Measurements from ENCODE around the gene PPP1CB.
"Not testable (repeated sequence)": the region's sequence is repeated elsewhere in the genome, so short reads cannot be mapped to it uniquely, and the experiment has no call there.

The PPP1CB gene

DNA sequence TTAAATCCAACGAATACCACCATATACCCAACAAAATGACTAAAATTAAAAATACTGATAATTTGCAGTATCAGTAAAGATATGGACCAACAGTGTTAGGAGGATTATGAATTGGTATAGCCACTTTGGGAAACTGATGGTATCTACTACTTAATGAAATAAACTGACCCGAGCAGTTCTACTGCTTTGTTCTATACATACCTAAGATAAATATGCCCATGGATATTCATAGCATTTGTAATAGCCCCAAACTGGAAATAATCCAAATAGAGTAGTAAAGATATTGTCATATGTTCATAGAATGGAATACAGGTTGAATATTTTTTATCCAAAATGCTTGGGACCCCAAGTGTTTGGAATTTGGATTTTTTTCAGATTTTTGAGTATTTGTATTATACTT lies 20.7 kb downstream of the PPP1CB start:
- Histone ChIP-seq H4K20me1 (peaks cover 88 to 100% (median 97%) of the 10 kb centered on the region in 11 experiments), H3K27me3 (no peaks in the 10 kb centered on the region), H3K36me3 (peaks cover 10 to 30% (median 20%) of the 10 kb centered on the region in 11 experiments), H3K9me3 (replicated peaks in 1 of 11) (peaks cover 0 to 11% (median 3%) of the 10 kb centered on the region in 11 experiments; a peak in 6 of 22 replicates), H3K4me1 (peaks cover 12 to 83% (median 24%) of the 10 kb centered on the region in 10 experiments), H3K4me3 (no peak overlapping the region), H3K27ac (no peak overlapping the region), H3K4me2 (no peak overlapping the region; a peak in 1 of 22 replicates), H3K9ac (no peak overlapping the region)
- no peak for TF ChIP-seq Cebpa-rat (IDR thresholded peaks at IDR 0.05)

DNA sequence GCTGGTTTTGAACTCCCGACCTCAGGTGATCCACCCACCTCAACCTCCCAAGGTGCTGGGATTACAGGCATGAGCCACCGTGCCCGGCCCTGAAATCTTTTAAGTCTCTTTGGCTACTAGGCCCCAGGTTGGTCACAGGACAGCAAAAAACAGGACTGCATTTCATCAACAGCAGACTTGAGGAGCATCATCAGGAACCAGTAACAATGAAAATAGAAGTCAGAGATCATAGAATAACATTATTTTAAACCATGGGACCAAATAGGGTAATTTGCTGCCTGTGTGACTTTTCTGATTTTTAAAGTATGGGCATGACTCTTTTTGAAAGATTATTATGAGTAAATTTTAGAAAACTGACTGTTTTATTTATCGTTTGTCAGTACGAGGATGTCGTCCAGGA lies 24.8 kb downstream of the PPP1CB start:
- H3K36me3 ChIP-seq = peaks cover 38 to 64% (median 53%) of the 10 kb centered on the region in 11 experiments
- peak overlapping the region in 2 of 11 experiments; percentile 48 to 76; a peak in 2 of 22 replicates for H3K4me2 ChIP-seq
- no peak overlapping the region for H3K4me3 ChIP-seq
- TF ChIP-seq Cebpa-rat (IDR thresholded peaks at IDR 0.05) = no peak
- H3K27me3 ChIP-seq = no peaks in the 10 kb centered on the region
- no peak overlapping the region for H3K27ac ChIP-seq
- H3K9me3 ChIP-seq (replicated peaks in 1 of 11) = no peaks in the 10 kb centered on the region
- peaks cover 58 to 100% (median 86%) of the 10 kb centered on the region in 11 experiments for H4K20me1 ChIP-seq
- H3K9ac ChIP-seq = no peak overlapping the region
- H3K4me1 ChIP-seq = peaks cover 6 to 76% (median 17%) of the 10 kb centered on the region in 10 experiments; a peak in 18 of 20 replicates

DNA sequence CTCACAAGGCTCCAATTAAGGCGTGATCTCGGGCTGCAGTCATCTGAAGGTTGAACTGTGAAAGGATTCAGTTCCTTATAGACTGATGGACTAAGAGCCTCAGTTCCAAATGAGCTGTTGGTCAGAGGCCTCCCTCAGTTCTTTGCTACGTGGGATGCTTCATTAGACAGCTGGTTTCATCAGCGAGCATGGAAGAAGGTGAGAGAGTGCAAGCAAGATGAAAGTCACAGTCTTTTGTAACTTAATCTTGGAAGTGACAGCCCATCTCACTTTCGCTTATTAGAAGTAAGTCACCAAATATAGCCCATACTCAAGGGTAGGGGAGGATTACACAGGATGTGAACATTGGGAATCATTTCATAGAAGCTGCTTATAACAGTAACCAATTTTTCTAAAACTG lies 26.8 kb downstream of the PPP1CB start:
- Histone ChIP-seq H3K27me3 (no peaks in the 10 kb centered on the region), H3K4me1 (peaks cover 6 to 59% (median 16%) of the 10 kb centered on the region in 10 experiments; a peak in 17 of 20 replicates), H3K9ac (no peak overlapping the region), H4K20me1 (peaks cover 40 to 100% (median 70%) of the 10 kb centered on the region in 11 experiments), H3K36me3 (peaks cover 58 to 76% (median 72%) of the 10 kb centered on the region in 11 experiments), H3K4me2 (peak overlapping the region in 4 of 11 experiments; percentile 14 to 39 (median 36); a peak in 6 of 22 replicates), H3K27ac (peak overlapping the region in 3 of 11 experiments; percentile 2 to 15 (median 14); a peak in 1 of 22 replicates), H3K4me3 (no peak overlapping the region), H3K9me3 (replicated peaks in 1 of 11) (no peaks in the 10 kb centered on the region)
- TF ChIP-seq Cebpa-rat (IDR thresholded peaks at IDR 0.05) = no peak

DNA sequence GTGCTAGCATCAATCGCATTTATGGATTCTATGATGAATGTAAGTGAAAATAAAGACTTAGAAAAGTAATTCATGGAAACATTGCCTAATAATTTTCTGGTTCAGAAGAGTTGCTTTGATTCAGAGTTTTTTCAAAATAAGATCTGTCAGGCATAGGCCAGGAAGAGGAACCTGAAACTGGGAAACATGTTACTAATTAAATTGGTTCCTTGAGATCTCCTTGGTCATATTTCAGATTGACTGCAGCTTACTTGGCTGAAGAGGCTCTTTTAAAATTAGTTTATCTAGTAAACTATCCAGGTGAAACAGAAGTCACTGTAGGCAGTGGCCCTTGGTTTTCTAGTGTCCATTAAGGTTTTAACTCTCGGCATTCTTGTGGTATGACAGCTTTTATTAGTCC lies 27.4 kb downstream of the PPP1CB start:
- Histone ChIP-seq H3K9me3 (replicated peaks in 1 of 11) (no peaks in the 10 kb centered on the region), H4K20me1 (peaks cover 34 to 100% (median 64%) of the 10 kb centered on the region in 11 experiments), H3K4me3 (no peak overlapping the region), H3K9ac (no peak overlapping the region), H3K4me2 (peak overlapping the region in 5 of 11 experiments; percentile 14 to 39 (median 34); a peak in 5 of 22 replicates), H3K27me3 (no peaks in the 10 kb centered on the region), H3K27ac (peak overlapping the region in 3 of 11 experiments; percentile 2 to 15 (median 14); a peak in 1 of 22 replicates), H3K36me3 (peaks cover 64 to 82% (median 78%) of the 10 kb centered on the region in 11 experiments), H3K4me1 (peaks cover 6 to 58% (median 16%) of the 10 kb centered on the region in 10 experiments; a peak in 17 of 20 replicates)
- TF ChIP-seq Cebpa-rat (IDR thresholded peaks at IDR 0.05) = no peak

DNA sequence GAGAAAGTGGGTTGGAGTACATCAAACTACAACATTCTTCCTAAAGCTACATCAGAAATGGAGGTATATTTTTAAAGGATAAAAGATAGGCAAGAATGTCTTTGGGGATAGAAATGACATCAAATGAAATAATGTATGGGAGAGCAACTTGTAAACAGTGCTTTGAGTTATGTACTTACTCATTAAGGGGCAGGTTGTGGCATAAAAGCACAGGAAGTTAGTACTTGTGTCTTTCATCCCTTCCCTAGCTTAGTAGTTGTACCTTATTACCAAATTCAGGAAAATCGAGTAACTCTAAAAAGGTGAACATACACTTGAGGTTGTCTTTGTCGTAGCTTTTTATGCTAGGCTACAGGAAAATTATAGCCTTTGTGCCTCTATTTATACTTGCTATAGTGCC lies 28.9 kb downstream of the PPP1CB start:
- peaks cover 79 to 97% (median 93%) of the 10 kb centered on the region in 11 experiments for H3K36me3 ChIP-seq
- H4K20me1 ChIP-seq = peaks cover 19 to 100% (median 49%) of the 10 kb centered on the region in 11 experiments
- no peak overlapping the region for H3K4me3 ChIP-seq

DNA sequence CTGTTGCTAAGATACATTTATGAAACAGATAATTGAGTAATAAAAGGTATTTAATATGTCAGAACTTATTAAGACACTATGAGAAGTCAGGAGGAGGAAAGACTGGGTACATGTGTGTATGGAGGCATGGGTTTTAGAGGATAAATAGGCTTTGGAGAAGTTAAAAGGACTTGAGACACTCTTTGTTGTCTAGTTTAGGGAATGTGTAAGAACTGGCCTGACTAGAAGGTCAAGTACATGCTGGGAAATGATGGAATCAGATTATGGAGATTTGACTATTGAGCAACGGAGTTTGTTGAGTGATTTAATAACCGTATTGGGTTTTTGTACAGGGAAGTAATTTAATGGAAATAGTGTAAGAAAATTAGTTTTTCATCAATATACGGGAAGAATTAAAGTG lies 30.8 kb downstream of the PPP1CB start:
- no peak for TF ChIP-seq Cebpa-rat (IDR thresholded peaks at IDR 0.05)
- H3K4me1 ChIP-seq = peaks cover 0 to 25% (median 8%) of the 10 kb centered on the region in 10 experiments; a peak in 11 of 20 replicates
- peaks cover 92 to 100% (median 99%) of the 10 kb centered on the region in 11 experiments for H3K36me3 ChIP-seq

More for the DNA sequence above, 28.9 kb downstream of the PPP1CB start:
- no peak overlapping the region for H3K27ac ChIP-seq
- no peaks in the 10 kb centered on the region for H3K9me3 ChIP-seq (replicated peaks in 1 of 11)
- no peaks in the 10 kb centered on the region for H3K27me3 ChIP-seq
- TF ChIP-seq Cebpa-rat (IDR thresholded peaks at IDR 0.05) = no peak
- no peak overlapping the region for H3K4me2 ChIP-seq
- no peak overlapping the region for H3K9ac ChIP-seq
- H3K4me1 ChIP-seq = peaks cover under 1 to 43% (median 9%) of the 10 kb centered on the region in 10 experiments; a peak in 17 of 20 replicates

DNA sequence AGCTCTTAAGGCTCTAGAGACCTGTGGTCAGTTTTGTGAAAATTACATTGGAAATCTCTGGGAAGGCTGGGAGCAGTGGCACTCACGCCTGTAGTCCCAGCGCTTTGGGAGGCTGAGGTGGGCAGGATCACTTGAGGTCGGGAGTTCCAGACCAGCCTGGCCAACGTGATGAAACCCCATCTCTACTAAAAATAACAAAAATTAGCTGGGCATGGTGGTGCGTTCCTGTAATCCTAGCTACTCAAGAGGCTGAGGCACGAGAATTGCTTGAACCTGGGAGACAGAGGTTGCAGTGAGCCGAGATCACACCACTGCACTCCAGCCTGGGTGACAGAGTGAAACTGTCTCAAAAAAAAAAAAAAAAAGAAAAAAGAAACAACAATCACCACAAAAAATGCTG lies 32.9 kb downstream of the PPP1CB start:
- peaks cover 97 to 100% (median 99%) of the 10 kb centered on the region in 11 experiments for H3K36me3 ChIP-seq
- H3K27me3 ChIP-seq = not testable (repeated sequence)

More for the DNA sequence above, 30.8 kb downstream of the PPP1CB start:
- no peak overlapping the region for H3K4me2 ChIP-seq
- H3K9ac ChIP-seq = no peak overlapping the region
- H3K9me3 ChIP-seq (replicated peaks in 1 of 11) = no peaks in the 10 kb centered on the region
- H4K20me1 ChIP-seq = peaks cover 7 to 100% (median 31%) of the 10 kb centered on the region in 11 experiments; a peak in 18 of 22 replicates
- no peaks in the 10 kb centered on the region for H3K27me3 ChIP-seq
- no peak overlapping the region for H3K4me3 ChIP-seq
- no peak overlapping the region for H3K27ac ChIP-seq

DNA sequence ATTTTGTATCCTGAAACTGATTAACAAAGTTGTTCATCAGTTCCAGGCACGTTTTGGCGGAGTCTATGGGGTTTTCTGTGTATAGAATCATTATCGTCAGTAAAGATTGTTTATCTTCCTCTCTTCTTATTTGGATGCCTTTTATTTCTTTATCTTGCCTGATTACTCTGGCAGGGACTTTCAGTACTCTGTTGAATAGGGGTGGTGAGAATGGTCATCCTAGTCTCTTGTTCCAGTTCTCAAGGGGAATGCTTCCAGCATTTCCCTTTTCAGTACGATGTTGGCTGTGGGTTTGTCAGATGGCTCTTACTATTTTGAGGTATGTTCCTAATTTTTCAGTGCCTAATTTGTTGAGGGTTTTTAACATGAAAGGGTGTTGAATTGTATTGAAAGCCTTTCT lies 45.0 kb downstream of the PPP1CB start:
- H3K4me1 ChIP-seq = peaks cover 0 to 24% (median 0%) of the 10 kb centered on the region in 10 experiments; a peak in 4 of 20 replicates
- no peak overlapping the region for H3K4me3 ChIP-seq
- H4K20me1 ChIP-seq = peaks cover 22 to 100% (median 36%) of the 10 kb centered on the region in 11 experiments; a peak in 20 of 22 replicates
- no peak for TF ChIP-seq Cebpa-rat (IDR thresholded peaks at IDR 0.05)
- H3K9ac ChIP-seq = no peak overlapping the region
- H3K27me3 ChIP-seq = no peaks in the 10 kb centered on the region
- H3K9me3 ChIP-seq (replicated peaks in 1 of 11) = peaks cover 0 to 26% (median 18%) of the 10 kb centered on the region in 11 experiments; a peak in 15 of 22 replicates
- peak overlapping the region in 2 of 11 experiments; percentile 27 to 41; a peak in 4 of 22 replicates for H3K4me2 ChIP-seq
- H3K36me3 ChIP-seq = peaks cover 96 to 100% (median 100%) of the 10 kb centered on the region in 11 experiments
- H3K27ac ChIP-seq = no peak overlapping the region

More for the DNA sequence above, 32.9 kb downstream of the PPP1CB start:
- not testable (repeated sequence) for H3K4me2 ChIP-seq; H3K27ac ChIP-seq; H3K4me3 ChIP-seq; H3K4me1 ChIP-seq; H3K9me3 ChIP-seq (replicated peaks in 1 of 11); H3K9ac ChIP-seq
- peaks cover 0 to 100% (median 16%) of the 10 kb centered on the region in 11 experiments; a peak in 14 of 22 replicates for H4K20me1 ChIP-seq

DNA sequence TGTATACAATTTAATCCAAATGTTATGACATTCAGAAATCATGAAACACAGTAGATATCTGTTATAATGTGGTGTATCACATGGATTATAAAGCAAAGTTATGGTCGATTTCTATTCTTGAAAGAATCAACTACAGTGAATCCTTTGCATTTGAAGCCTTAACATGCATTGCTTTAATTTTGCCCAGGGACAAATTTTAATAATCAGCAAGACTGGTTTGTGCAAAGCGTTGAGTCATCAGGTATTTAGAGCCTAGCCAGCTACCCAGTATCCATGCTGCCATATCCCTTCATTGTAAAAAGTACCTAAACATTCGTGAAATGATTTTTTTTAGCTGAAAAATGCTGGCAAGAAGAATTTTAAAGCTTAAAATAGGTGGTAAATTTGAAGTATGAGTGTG lies 50.1 kb downstream of the PPP1CB start:
- Histone ChIP-seq H3K4me2 (no peak overlapping the region), H3K4me3 (no peak overlapping the region), H3K27ac (no peak overlapping the region), H3K27me3 (no peaks in the 10 kb centered on the region), H4K20me1 (peaks cover 10 to 81% (median 19%) of the 10 kb centered on the region in 11 experiments; a peak in 20 of 22 replicates), H3K4me1 (peaks cover 0 to 6% (median 0%) of the 10 kb centered on the region in 10 experiments; a peak in 4 of 20 replicates), H3K9ac (no peak overlapping the region), H3K9me3 (replicated peaks in 1 of 11) (no peaks in the 10 kb centered on the region), H3K36me3 (peaks cover 93 to 100% (median 97%) of the 10 kb centered on the region in 11 experiments)
- TF ChIP-seq Cebpa-rat (IDR thresholded peaks at IDR 0.05) = no peak

Measured in BLaER1 treated with 17β-estradiol and CSF1 and Interleukin-3, amounts not matched to agents 10 nM and 100 nM (cell line).